Peyer's patch (tissue), 4 donors: ENCODE data around the gene LINGO1.

Source experiments
- POLR2A ChIP-seq, 2 donors: fragments of 450-650 bp; IDR thresholded peaks; one replicate each; pipeline ENCODE4 v1.5.1; 2017; ENCODE audit warnings: antibody characterized with exemption in 2 of 2, mild to moderate bottlenecking in 2 of 2, moderate library complexity in 2 of 2
- TF ChIP-seq, protein P1 (sequence below), 6 experiments: fragments of 450-650 bp in 4 of 6; fragments of 200-600 bp in 2 of 6; sonication (generic) in 1 of 6; IDR thresholded peaks; one replicate each; pipeline ENCODE4 v1.5.1; 2017 to 2019; ENCODE audit warnings: antibody characterized with exemption in 6 of 6, mild to moderate bottlenecking in 3 of 6, moderate library complexity in 1 of 6

GRCh38 chr15:77666296-77666660 is 33.6 kb upstream of the LINGO1 start:
- TF ChIP-seq, protein P1, sequence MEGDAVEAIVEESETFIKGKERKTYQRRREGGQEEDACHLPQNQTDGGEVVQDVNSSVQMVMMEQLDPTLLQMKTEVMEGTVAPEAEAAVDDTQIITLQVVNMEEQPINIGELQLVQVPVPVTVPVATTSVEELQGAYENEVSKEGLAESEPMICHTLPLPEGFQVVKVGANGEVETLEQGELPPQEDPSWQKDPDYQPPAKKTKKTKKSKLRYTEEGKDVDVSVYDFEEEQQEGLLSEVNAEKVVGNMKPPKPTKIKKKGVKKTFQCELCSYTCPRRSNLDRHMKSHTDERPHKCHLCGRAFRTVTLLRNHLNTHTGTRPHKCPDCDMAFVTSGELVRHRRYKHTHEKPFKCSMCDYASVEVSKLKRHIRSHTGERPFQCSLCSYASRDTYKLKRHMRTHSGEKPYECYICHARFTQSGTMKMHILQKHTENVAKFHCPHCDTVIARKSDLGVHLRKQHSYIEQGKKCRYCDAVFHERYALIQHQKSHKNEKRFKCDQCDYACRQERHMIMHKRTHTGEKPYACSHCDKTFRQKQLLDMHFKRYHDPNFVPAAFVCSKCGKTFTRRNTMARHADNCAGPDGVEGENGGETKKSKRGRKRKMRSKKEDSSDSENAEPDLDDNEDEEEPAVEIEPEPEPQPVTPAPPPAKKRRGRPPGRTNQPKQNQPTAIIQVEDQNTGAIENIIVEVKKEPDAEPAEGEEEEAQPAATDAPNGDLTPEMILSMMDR (IDR thresholded peaks at IDR 0.05) = no peak
- no peak for TF ChIP-seq POLR2A (IDR thresholded peaks at IDR 0.05)
